ENCODE results near the gene MFSD2B. TPM values are rescaled to one million over a fixed set of nuclear protein-coding genes. Genes with fewer than 3 reads are reported as not detected.

Gene MFSD2B
- total RNA-seq, 1 experiment from 2014 or later = not detected

DNA sequence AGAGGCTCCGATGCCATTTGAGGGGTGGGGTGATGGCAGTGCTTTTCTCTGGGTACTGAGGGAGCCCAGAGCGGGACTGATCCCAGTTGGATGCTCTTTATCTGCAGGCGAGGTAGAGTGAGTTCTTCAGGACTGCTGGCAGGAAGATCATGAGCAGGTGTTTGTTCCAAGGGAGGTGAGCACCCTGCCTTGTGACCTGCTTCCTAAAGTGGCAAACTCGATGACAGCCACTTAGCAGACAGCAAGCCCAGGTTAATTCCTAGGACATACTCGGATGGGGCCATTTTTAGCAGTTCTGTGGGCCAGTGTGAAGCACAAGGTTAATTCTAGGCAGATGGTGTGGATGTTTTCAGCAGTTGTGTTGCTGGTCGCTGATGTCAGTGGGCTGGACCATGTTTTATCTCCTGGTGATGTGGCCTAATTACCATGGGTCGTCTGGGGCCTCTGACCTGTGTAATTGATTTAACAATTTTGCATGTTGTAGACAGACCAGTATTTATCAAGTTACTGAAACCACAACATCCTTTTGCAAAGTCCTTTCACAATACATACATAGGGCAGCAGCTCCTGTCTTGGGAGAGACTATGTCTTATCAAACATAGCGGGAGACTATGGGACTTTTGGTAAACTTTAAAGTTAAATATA is 44.6 kb downstream of the MFSD2B start:
- no peak for DNase-seq
- H3K4me3 ChIP-seq = no peak overlapping the region
- no peak overlapping the region for H3K27ac ChIP-seq
- H3K9me3 ChIP-seq (replicated peaks) = no peaks in the 10 kb centered on the region
- no peaks in the 10 kb centered on the region for H3K4me1 ChIP-seq
- no peaks in the 10 kb centered on the region for H3K27me3 ChIP-seq
- H3K36me3 ChIP-seq = no peaks in the 10 kb centered on the region

DNA sequence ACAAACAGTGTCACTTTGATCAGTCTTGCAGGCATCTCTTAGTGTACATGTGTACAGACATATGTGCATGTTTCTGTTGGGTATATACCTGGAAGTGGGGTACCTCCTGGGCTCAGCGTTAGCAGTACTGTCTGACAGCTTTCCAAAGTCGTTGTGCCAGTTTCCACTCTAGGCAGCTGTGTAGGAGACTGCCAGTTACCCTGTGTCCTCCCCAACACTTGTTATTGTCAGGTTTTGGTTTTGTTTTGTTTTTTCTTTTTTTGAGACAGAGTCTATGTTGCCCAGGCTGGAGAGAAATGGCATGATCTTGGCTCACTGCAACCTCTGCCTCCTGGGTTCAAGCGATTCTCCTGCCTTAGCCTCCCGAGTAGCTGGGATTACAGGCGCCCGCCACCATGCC is 45.9 kb downstream of the MFSD2B start:
- H3K27ac ChIP-seq = no peak overlapping the region
- H3K36me3 ChIP-seq = no peaks in the 10 kb centered on the region
- DNase-seq = no peak
- H3K4me3 ChIP-seq = no peak overlapping the region
- no peaks in the 10 kb centered on the region for H3K4me1 ChIP-seq
- no peaks in the 10 kb centered on the region for H3K9me3 ChIP-seq (replicated peaks)
- H3K27me3 ChIP-seq = no peaks in the 10 kb centered on the region

DNA sequence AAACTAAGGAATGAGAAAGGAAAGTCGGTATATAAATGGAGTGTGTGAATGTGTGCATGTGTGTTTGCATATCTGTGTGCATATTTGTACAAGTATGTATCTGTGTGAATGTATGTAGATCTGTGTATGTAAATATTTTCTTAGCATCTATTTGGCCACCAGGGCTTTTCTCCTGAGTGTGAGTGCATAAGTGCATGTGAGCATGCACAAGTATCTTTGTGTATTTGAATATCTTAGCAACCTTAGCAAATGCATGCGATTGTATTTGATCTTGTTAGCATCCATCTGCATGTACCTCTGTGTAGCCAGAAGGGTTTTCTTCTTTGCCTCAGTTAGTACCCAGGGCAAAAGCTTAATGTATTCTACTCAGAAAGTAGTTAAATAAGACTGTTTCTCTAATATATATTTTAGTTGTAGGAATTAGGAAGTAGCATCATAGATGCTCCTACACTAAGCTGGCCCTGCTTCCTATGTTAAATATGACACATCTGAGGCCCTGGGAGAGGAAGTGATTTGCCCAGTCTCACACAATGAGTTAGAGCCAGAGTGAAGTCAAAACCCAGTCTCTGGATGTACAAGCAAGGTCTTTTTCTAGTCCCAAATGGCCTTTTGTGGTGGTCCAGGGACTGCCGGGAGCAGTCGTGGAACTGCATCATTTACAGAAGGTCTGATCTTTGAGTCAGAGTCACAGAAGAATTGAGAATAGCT is 48.8 kb downstream of the MFSD2B start:
- no peak for DNase-seq
- Histone ChIP-seq H3K27ac (no peak overlapping the region), H3K4me3 (no peak overlapping the region), H3K36me3 (no peaks in the 10 kb centered on the region; the same call in 1 of the 2 replicates), H3K9me3 (replicated peaks) (no peaks in the 10 kb centered on the region), H3K4me1 (no peaks in the 10 kb centered on the region), H3K27me3 (no peaks in the 10 kb centered on the region)

DNA sequence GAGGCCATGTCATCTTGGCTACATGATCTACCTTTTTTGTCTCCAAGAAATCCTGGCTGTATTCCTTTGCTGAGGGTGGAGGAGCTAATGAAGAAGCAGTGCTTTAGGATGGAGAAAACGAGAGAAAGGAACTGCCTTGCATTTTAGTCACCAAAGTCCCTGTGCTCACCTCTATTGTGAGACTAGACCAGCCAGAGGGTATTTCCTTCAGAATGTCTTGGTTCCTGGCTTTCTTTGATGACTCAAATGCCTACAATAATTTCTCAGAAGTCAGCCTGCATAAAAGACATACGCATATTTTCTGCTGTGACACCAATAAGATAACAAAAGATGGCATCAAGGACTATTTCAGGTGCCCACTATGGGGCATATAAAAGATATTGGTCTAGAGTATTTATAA is 55.5 kb downstream of the MFSD2B start:
- H3K9me3 ChIP-seq (replicated peaks) = no peaks in the 10 kb centered on the region
- peaks cover 50% of the 10 kb centered on the region for H3K36me3 ChIP-seq
- no peaks in the 10 kb centered on the region for H3K27me3 ChIP-seq
- H3K4me3 ChIP-seq = no peak overlapping the region
- no peak for DNase-seq
- no peak overlapping the region for H3K27ac ChIP-seq
- H3K4me1 ChIP-seq = no peaks in the 10 kb centered on the region

DNA sequence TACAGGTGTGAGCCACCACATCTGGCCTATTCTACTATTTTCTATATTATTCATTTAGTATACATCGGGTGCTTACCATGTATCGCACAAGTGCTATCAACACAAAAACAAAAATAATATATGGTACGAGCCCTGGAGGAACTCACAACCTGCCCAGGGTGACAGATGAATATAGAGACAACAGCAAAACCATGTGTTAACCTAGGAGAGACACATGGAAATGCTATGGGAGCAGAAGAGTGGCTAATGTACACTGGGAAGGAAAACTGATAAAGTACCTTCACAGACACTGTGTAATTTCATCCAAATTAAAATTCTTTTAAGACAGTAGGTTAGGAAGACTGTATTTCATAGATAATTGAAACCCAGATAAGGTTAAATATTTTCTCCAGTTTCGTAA is 62.4 kb downstream of the MFSD2B start:
- no peak overlapping the region for H3K27ac ChIP-seq
- H3K36me3 ChIP-seq = peaks cover 63% of the 10 kb centered on the region
- H3K27me3 ChIP-seq = no peaks in the 10 kb centered on the region
- no peaks in the 10 kb centered on the region for H3K9me3 ChIP-seq (replicated peaks)
- H3K4me3 ChIP-seq = no peak overlapping the region
- no peaks in the 10 kb centered on the region; the same call in 1 of the 2 replicates for H3K4me1 ChIP-seq
- no peak for DNase-seq

DNA sequence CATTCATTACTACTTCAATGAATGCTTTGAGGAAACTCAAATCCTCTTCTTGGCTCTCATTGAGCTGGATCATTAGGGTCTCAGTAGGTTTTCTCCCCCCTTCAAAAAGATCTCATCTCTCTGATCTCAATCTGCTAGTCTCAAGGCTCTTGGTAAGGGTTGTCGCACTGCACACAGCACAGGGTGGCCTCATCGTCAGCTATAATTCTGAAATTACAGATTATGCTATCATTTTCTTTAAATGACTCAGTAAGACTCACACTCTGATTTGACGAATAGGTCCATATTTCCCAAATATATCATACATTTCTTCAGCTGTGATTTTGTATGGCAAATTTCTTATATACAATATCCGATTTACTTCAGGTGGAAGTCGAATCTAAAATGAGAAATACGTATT is 63.9 kb downstream of the MFSD2B start:
- Histone ChIP-seq H3K9me3 (replicated peaks) (no peaks in the 10 kb centered on the region), H3K27me3 (no peaks in the 10 kb centered on the region), H3K36me3 (peaks cover 50% of the 10 kb centered on the region), H3K4me3 (no peak overlapping the region), H3K4me1 (no peaks in the 10 kb centered on the region; the same call in 1 of the 2 replicates), H3K27ac (no peak overlapping the region)
- no peak for DNase-seq

DNA sequence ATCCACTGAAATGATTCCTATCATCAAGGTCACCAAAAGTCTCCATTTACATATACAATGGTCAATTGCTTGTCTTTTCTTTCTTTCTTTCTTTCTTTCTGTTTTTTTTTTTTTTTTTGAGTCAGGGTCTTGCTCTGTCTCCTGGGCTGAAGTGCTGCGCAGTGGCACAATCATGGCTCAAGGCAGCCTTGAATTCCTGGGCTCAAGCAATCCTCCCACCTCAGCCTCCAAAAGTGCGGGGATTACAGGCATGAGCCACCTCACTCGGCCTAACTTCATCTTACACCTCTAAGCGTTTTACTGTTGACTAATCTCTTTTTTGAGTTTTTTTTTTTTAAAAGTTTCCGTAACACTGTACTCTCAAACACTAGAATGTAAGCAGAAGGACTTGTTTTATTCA is 65.4 kb downstream of the MFSD2B start:
- no peaks in the 10 kb centered on the region for H3K9me3 ChIP-seq (replicated peaks)
- H3K4me1 ChIP-seq = peaks cover 11% of the 10 kb centered on the region
- DNase-seq = no peak
- peak overlapping the region; percentile 56; the same call in 1 of the 2 replicates for H3K27ac ChIP-seq
- peak overlapping the region; percentile 71 for H3K4me3 ChIP-seq
- H3K27me3 ChIP-seq = no peaks in the 10 kb centered on the region
- peaks cover 47% of the 10 kb centered on the region for H3K36me3 ChIP-seq

Other genes starting within 250 kb of the MFSD2B start
- gene ATAD2B, start 83.0 kb upstream of the MFSD2B start, total RNA-seq (2014; rRNA removed; shearing (Covaris generic)) = 33.3 and 37.5 TPM in 2 replicates
- 36.4 and 39.9 TPM in 2 replicates for gene UBXN2A, start 69.6 kb upstream of the MFSD2B start, total RNA-seq (2014; rRNA removed; shearing (Covaris generic))
- gene WDCP, start 37.3 kb downstream of the MFSD2B start, total RNA-seq (2014; rRNA removed; shearing (Covaris generic)) = 45.5 and 46.2 TPM in 2 replicates
- 41.8 and 47.2 TPM in 2 replicates for gene FKBP1B, start 39.7 kb downstream of the MFSD2B start, total RNA-seq (2014; rRNA removed; shearing (Covaris generic))
- 357 and 360 TPM in 2 replicates for gene SF3B6, start 66.2 kb downstream of the MFSD2B start, total RNA-seq (2014; rRNA removed; shearing (Covaris generic))
- gene TP53I3, start 74.7 kb downstream of the MFSD2B start, total RNA-seq (2014; rRNA removed; shearing (Covaris generic)) = 38.6 and 42.1 TPM in 2 replicates
- gene PFN4, start 113.2 kb downstream of the MFSD2B start, total RNA-seq (2014; rRNA removed; shearing (Covaris generic)) = 0.53 and 0.81 TPM in 2 replicates
- gene FAM228B, start 113.4 kb downstream of the MFSD2B start, total RNA-seq (2014; rRNA removed; shearing (Covaris generic)) = 2.2 and 2.5 TPM in 2 replicates
- gene FAM228A, start 165.0 kb downstream of the MFSD2B start, total RNA-seq (2014; rRNA removed; shearing (Covaris generic)) = not detected in 2 replicates